Measurements from ENCODE around the gene TRDMT1. TPM values are rescaled to one million over a fixed set of nuclear protein-coding genes. Genes with fewer than 3 reads are reported as not detected.

TRDMT1 gene
- total RNA-seq, 1 experiment from 2014 or later: 20.2 TPM

GRCh38 chr10:17209302-17209701, 7.8 kb upstream of the TRDMT1 start:
- H2BK15ac ChIP-seq (ENCODE audit: low read depth, low read length): no peak overlapping the region
- H2AK5ac ChIP-seq (ENCODE audit: insufficient read length, low read length): no peak overlapping the region
- no peak for TF ChIP-seq CTCF (conservative IDR thresholded peaks at IDR 0.05)
- H3K79me2 ChIP-seq (ENCODE audit: insufficient read depth, low read length): no peaks in the 10 kb centered on the region
- DNase-seq: no peak
- no peak overlapping the region for H4K5ac ChIP-seq (ENCODE audit: insufficient read length, low read depth, low read length)
- no peak overlapping the region for H3K4me2 ChIP-seq (ENCODE audit: insufficient read depth, insufficient read length, low read length)
- H3K23ac ChIP-seq (ENCODE audit: insufficient read length, low read depth, low read length): no peak overlapping the region
- H3K27ac ChIP-seq (ENCODE audit: insufficient read length, low read depth, low read length): no peak overlapping the region
- peaks cover 24 to 31% of the 10 kb centered on the region in 2 experiments for H3K4me1 Mint-ChIP-seq
- no peaks in the 10 kb centered on the region; the same call in 1 of the 2 replicates for H3K4me1 ChIP-seq (ENCODE audit: insufficient read depth, low read length)
- H2BK20ac ChIP-seq (ENCODE audit: low read depth, low read length, poor library complexity, severe bottlenecking): no peak overlapping the region
- H2BK5ac ChIP-seq (ENCODE audit: insufficient read length, low read length): no peak overlapping the region
- H3T11ph ChIP-seq (ENCODE audit: low read length): no peak overlapping the region
- H2BK120ac ChIP-seq (ENCODE audit: low read depth, low read length, poor library complexity, severe bottlenecking): no peak overlapping the region
- H3K4me3 Mint-ChIP-seq: no peak overlapping the region
- no peaks in the 10 kb centered on the region for H3K23me2 ChIP-seq (ENCODE audit: insufficient read length, low read depth, low read length, poor library complexity, severe bottlenecking)
- no peaks in the 10 kb centered on the region for H3K9me3 Mint-ChIP-seq
- no peak overlapping the region for H3K56ac ChIP-seq (ENCODE audit: insufficient read length, low read depth, low read length)
- H3K36me3 Mint-ChIP-seq (ENCODE audit: insufficient read depth in 1 of 3, low read depth in 3 of 3): no peaks in the 10 kb centered on the region
- WGBS (ENCODE audit: extremely low coverage, insufficient read length, low lambda C conversion rate): no CpG with 5 or more reads among the region's 1 CpG
- no peak overlapping the region for H4K8ac ChIP-seq (replicated peaks; ENCODE audit: insufficient read length, low read depth, low read length)
- no peak overlapping the region for H3K9ac ChIP-seq (ENCODE audit: extremely low read depth, insufficient read length, low read length)
- no peaks in the 10 kb centered on the region for H4K20me1 ChIP-seq (ENCODE audit: control insufficient read depth, insufficient read depth, insufficient read length)
- no peak overlapping the region for H2AFZ ChIP-seq (ENCODE audit: low read length)
- no peak overlapping the region for H3K4ac ChIP-seq (ENCODE audit: low read depth, low read length)
- H3K27me3 ChIP-seq (ENCODE audit: insufficient read depth, low read length): no peaks in the 10 kb centered on the region
- no peak overlapping the region for H4K91ac ChIP-seq (ENCODE audit: insufficient read length, low read depth, low read length)
- H3K79me1 ChIP-seq (ENCODE audit: insufficient read depth, low read depth, low read length, poor library complexity, severe bottlenecking): no peaks in the 10 kb centered on the region
- no peak overlapping the region for H2BK12ac ChIP-seq (ENCODE audit: insufficient read length, low read depth, low read length)
- no peak overlapping the region for H3K18ac ChIP-seq (ENCODE audit: insufficient read length, low read depth, low read length)
- H3K27me3 Mint-ChIP-seq (ENCODE audit: low read depth): no peaks in the 10 kb centered on the region
- 0 out of 7 replicates have a peak overlapping the region, but pooled peaks of 1 of the 3 experiments have one; percentile 2 for H3K27ac Mint-ChIP-seq
- H3K14ac ChIP-seq (ENCODE audit: insufficient read depth, low read length): no peak overlapping the region
- H3K9me3 ChIP-seq (ENCODE audit: control insufficient read depth, low read depth, low read length): no peaks in the 10 kb centered on the region

All from H9 (cell line).